Suprapubic skin (tissue), 4 donors: ENCODE results near the gene CLECL1. TPM values are rescaled to one million over a fixed set of nuclear protein-coding genes. Genes with fewer than 3 reads are reported as not detected.
A peak's percentile ranks its signal among the peaks of the same experiment; 100 is the strongest.

Experiments used
- DNase-seq, 2 donors: peaks; one replicate each; pipeline ENCODE4 v3.0.0-alpha.2; 2019; ENCODE audit warnings: low spot score in 2 of 2
- H3K27ac ChIP-seq: fragments of 200-600 bp; sonication (generic); one replicate; pipeline ENCODE4 v1.5.1; 2019
- H3K27me3 ChIP-seq: fragments of 200-600 bp; sonication (generic); one replicate; pipeline ENCODE4 v1.5.1; 2019
- H3K36me3 ChIP-seq: fragments of 200-600 bp; sonication (generic); one replicate; pipeline ENCODE4 v1.5.1; 2019
- H3K4me1 ChIP-seq: fragments of 200-600 bp; sonication (generic); one replicate; pipeline ENCODE4 v1.5.1; 2019
- H3K4me3 ChIP-seq: fragments of 200-600 bp; sonication (generic); one replicate; pipeline ENCODE4 v1.5.1; 2019; ENCODE audit warnings: mild to moderate bottlenecking
- H3K9me3 ChIP-seq: fragments of 200-600 bp; sonication (generic); one replicate; pipeline ENCODE4 v1.5.1; 2019
- CTCF ChIP-seq, 2 donors: fragments of 200-600 bp in 1 of 2; fragments of 450-650 bp in 1 of 2; sonication (generic) in 1 of 2; IDR thresholded peaks; one replicate each; pipeline ENCODE4 v1.5.1; 2016 to 2019; ENCODE audit warnings: antibody characterized with exemption in 2 of 2, mild to moderate bottlenecking in 1 of 2, moderate library complexity in 1 of 2
- EP300 ChIP-seq: sonication (generic); formaldehyde crosslinking; IDR thresholded peaks from one replicate; pipeline ENCODE4 v1.6.1; 2017; ENCODE audit warnings: antibody characterized with exemption
- POLR2A ChIP-seq, 2 donors: fragments of 450-650 bp; IDR thresholded peaks; one replicate each; pipeline ENCODE4 v1.6.1; 2017; ENCODE audit warnings: antibody characterized with exemption in 2 of 2, mild to moderate bottlenecking in 2 of 2, moderate library complexity in 2 of 2
- POLR2AphosphoS5 ChIP-seq, 3 donors: sonication (generic); formaldehyde crosslinking; IDR thresholded peaks; one replicate each; pipeline ENCODE4 v1.6.1; 2017; ENCODE audit warnings: antibody characterized with exemption in 3 of 3
- WGBS: methylation state at CpG from one replicate; pipeline ENCODE4 v1.1.5; 2018; 5-methylcytosine and 5-hydroxymethylcytosine counted together
- total RNA-seq, 4 donors: library from RNA; depleted of rRNA; stranded (reverse); fragments of >200 nt; gene quantifications; one replicate each; pipeline ENCODE4 v1.1.0, GENCODE V29; 2016

The CLECL1 gene
- total RNA-seq, 4 donors from 2014 or later, result not detected

DNA sequence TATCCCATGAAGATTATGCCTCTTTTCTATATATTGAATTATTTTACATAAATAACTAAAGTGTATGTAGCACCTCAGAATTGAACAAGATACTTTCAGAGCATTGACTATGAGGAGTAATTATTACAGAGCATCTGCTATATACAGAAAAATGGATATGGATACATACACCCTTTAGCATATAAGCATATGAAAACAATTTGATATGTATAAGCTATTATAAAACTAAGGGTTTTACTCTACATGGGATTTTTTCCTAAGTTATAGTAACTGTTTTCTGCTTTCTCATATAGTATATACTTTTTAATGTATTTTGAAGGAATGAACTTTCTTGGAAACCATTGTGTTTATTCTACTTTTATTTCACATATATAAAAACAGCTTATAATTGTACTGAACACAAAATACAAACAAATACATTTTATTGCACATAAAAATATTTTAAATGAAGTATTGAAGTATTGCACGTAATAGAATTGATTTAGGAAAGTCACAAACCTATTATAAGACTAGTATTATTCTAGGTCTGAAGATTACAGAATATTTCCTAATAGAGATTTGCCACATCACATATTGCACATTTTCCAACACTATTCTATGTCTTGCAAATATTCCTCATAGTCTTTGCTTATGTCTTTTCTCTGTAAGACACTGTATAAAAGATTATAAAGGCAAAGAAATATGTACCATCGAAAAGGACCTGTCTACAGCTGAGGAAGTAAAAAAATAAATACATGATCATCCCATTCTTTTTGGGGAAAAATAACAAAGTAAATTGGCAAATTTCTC lies 19.4 kb upstream of the CLECL1 start:
- Histone ChIP-seq H3K27ac (no peak overlapping the region), H3K9me3 (no peaks in the 10 kb centered on the region), H3K4me3 (no peak overlapping the region), H3K4me1 (peaks cover 7% of the 10 kb centered on the region), H3K36me3 (no peaks in the 10 kb centered on the region), H3K27me3 (no peaks in the 10 kb centered on the region)
- TF ChIP-seq POLR2A (IDR thresholded peaks at IDR 0.05) (no peak), POLR2AphosphoS5 (IDR thresholded peaks at IDR 0.05) (no peak), CTCF (IDR thresholded peaks at IDR 0.05) (no peak), EP300 (no peak)
- no peak for DNase-seq
- 91% methylated on average over 2 of the region's 2 CpGs for WGBS

GRCh38 chr12:9751204-9752144 lies 18.6 kb upstream of the CLECL1 start:
- Histone ChIP-seq H3K9me3 (no peaks in the 10 kb centered on the region), H3K4me1 (peaks cover 7% of the 10 kb centered on the region), H3K27ac (no peak overlapping the region), H3K4me3 (peak overlapping the region; percentile 10), H3K27me3 (no peaks in the 10 kb centered on the region), H3K36me3 (no peaks in the 10 kb centered on the region)
- no peak for DNase-seq
- TF ChIP-seq CTCF (IDR thresholded peaks at IDR 0.05) (peak in 1 of 2 donors; percentile 4), EP300 (no peak), POLR2A (IDR thresholded peaks at IDR 0.05) (no peak), POLR2AphosphoS5 (IDR thresholded peaks at IDR 0.05) (no peak)
- 53% methylated on average over 9 of the region's 9 CpGs for WGBS

GRCh38 chr12:9750276-9751203 lies 17.6 kb upstream of the CLECL1 start:
- no peak for TF ChIP-seq POLR2AphosphoS5 (IDR thresholded peaks at IDR 0.05)
- TF ChIP-seq CTCF (IDR thresholded peaks at IDR 0.05), result peak; percentile 69 to 81
- Histone ChIP-seq H3K27me3 (no peaks in the 10 kb centered on the region), H3K27ac (no peak overlapping the region), H3K4me3 (peak overlapping the region; percentile 10), H3K4me1 (peaks cover 7% of the 10 kb centered on the region), H3K36me3 (no peaks in the 10 kb centered on the region), H3K9me3 (no peaks in the 10 kb centered on the region)
- WGBS, result 18% methylated on average over 20 of the region's 20 CpGs
- DNase-seq, result no peak

GRCh38 chr12:9749640-9750039 lies 16.7 kb upstream of the CLECL1 start:
- no peaks in the 10 kb centered on the region for H3K27me3 ChIP-seq
- peaks cover 7% of the 10 kb centered on the region for H3K4me1 ChIP-seq
- DNase-seq, result no peak
- H3K27ac ChIP-seq, result no peak overlapping the region
- no peaks in the 10 kb centered on the region for H3K36me3 ChIP-seq
- H3K4me3 ChIP-seq, result no peak overlapping the region
- no peaks in the 10 kb centered on the region for H3K9me3 ChIP-seq
- WGBS, result 43% methylated on average over 1 of the region's 1 CpG
- TF ChIP-seq POLR2A (IDR thresholded peaks at IDR 0.05) (no peak), EP300 (no peak), POLR2AphosphoS5 (IDR thresholded peaks at IDR 0.05) (no peak), CTCF (IDR thresholded peaks at IDR 0.05) (no peak)
